Natural killer cell (primary cell): Measurements from ENCODE around the gene MIXL1. TPM values are rescaled to one million over a fixed set of nuclear protein-coding genes. Genes with fewer than 3 reads are reported as not detected.

ENCODE experiments used
- ATAC-seq, 3 donors: fragments of 150-1000 bp in 2 of 3; fragments of 200-7000 bp in 1 of 3; cut with Tn5 transposase; 1 replicate in 1 of 3; 2 replicates in 2 of 3; pipeline ENCODE4 v1.10.0; 2021; ENCODE audit warnings: mild to moderate bottlenecking in 2 of 3, moderate library complexity in 2 of 3
- DNase-seq, 2 donors: peaks; one replicate each; pipeline versions ENCODE4 v3.0.0 to v3.0.0-alpha.2; 2013 to 2021; ENCODE audit warnings: mixed read lengths in 1 of 2
- H3K27ac ChIP-seq: one replicate; pipeline ENCODE4 v1.5.1; 2013; ENCODE audit warnings: mild to moderate bottlenecking, low read length
- H3K27me3 ChIP-seq: one replicate; pipeline ENCODE4 v1.6.1; 2013; ENCODE audit warnings: low read length; ENCODE audit not compliant: control insufficient read depth, insufficient read depth
- H3K36me3 ChIP-seq: one replicate; pipeline ENCODE4 v1.6.1; 2013; ENCODE audit warnings: low read length; ENCODE audit not compliant: control insufficient read depth, insufficient read depth
- H3K4me1 ChIP-seq: one replicate; pipeline ENCODE4 v1.6.1; 2013; ENCODE audit warnings: low read length; ENCODE audit not compliant: control insufficient read depth, insufficient read depth
- H3K4me3 ChIP-seq: one replicate; pipeline ENCODE4 v1.5.1; 2013; ENCODE audit warnings: low read length
- H3K9me3 ChIP-seq: one replicate; pipeline ENCODE4 v1.6.1; 2013; ENCODE audit warnings: low read length; ENCODE audit not compliant: control insufficient read depth, insufficient read depth
- H3K27ac Mint-ChIP-seq, 2 donors: one replicate each; pipeline ENCODE4 v1.8.0; 2022; ENCODE audit warnings: mild to moderate bottlenecking in 2 of 2, mixed read lengths in 2 of 2, moderate library complexity in 1 of 2
- H3K27me3 Mint-ChIP-seq, 2 donors: one replicate each; pipeline ENCODE4 v1.8.0; 2022; ENCODE audit warnings: low read depth in 2 of 2, mixed read lengths in 2 of 2
- H3K36me3 Mint-ChIP-seq: one replicate; pipeline ENCODE4 v1.8.0; 2022; ENCODE audit warnings: mixed read lengths
- H3K4me1 Mint-ChIP-seq, 2 donors: one replicate each; pipeline ENCODE4 v1.8.0; 2022; ENCODE audit warnings: mixed read lengths in 2 of 2
- H3K4me3 Mint-ChIP-seq: one replicate; pipeline ENCODE4 v1.8.0; 2022; ENCODE audit warnings: mild to moderate bottlenecking, moderate library complexity, mixed read lengths
- H3K9me3 Mint-ChIP-seq, 2 donors: one replicate each; pipeline ENCODE4 v1.8.0; 2022; ENCODE audit warnings: mixed read lengths in 2 of 2
- WGBS: methylation state at CpG from one replicate; pipeline ENCODE4 v1.1.7; 2013; ENCODE audit warnings: missing lambda C conversion rate; ENCODE audit not compliant: insufficient coverage; 5-methylcytosine and 5-hydroxymethylcytosine counted together
- intact Hi-C: fragments of 100-400 bp; cut with micrococcal nuclease; formaldehyde crosslinking; loops from one replicate; pipeline ENCODE4 v1.14.2; 2022
- total RNA-seq, 4 donors: library from RNA; stranded (reverse); fragments of 120-200 nt in 1 of 4; gene quantifications; one replicate each; pipeline versions ENCODE4 v1.2.3 to v1.2.4, GENCODE V29; 2013 to 2022
- TF ChIP-seq, protein P1 (sequence below): fragments of 200-600 bp; IDR thresholded peaks from one replicate; pipeline ENCODE4 v1.8.0; 2022; ENCODE audit warnings: antibody characterized with exemption

MIXL1 gene
- total RNA-seq, 3 donors from 2014 or later (not counting 1 experiment from before 2014, with no cell fraction given) = 0.58 TPM; not detected in 2

- H3K36me3 Mint-ChIP-seq = no peaks in the 10 kb centered on the region
- peak overlapping the region; percentile 91 to 92 for H3K27ac Mint-ChIP-seq
- TF ChIP-seq, protein P1, sequence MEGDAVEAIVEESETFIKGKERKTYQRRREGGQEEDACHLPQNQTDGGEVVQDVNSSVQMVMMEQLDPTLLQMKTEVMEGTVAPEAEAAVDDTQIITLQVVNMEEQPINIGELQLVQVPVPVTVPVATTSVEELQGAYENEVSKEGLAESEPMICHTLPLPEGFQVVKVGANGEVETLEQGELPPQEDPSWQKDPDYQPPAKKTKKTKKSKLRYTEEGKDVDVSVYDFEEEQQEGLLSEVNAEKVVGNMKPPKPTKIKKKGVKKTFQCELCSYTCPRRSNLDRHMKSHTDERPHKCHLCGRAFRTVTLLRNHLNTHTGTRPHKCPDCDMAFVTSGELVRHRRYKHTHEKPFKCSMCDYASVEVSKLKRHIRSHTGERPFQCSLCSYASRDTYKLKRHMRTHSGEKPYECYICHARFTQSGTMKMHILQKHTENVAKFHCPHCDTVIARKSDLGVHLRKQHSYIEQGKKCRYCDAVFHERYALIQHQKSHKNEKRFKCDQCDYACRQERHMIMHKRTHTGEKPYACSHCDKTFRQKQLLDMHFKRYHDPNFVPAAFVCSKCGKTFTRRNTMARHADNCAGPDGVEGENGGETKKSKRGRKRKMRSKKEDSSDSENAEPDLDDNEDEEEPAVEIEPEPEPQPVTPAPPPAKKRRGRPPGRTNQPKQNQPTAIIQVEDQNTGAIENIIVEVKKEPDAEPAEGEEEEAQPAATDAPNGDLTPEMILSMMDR = no peak
- Histone ChIP-seq H3K9me3 (no peaks in the 10 kb centered on the region), H3K27me3 (no peaks in the 10 kb centered on the region), H3K36me3 (peaks cover 2% of the 10 kb centered on the region), H3K4me3 (peak overlapping the region; percentile 60), H3K27ac (peak overlapping the region; percentile 61), H3K4me1 (peaks cover 31% of the 10 kb centered on the region)
- ATAC-seq (no peak), DNase-seq (peak in 1 of 2 donors; percentile 14)
- H3K4me3 Mint-ChIP-seq = peak overlapping the region; percentile 98
- no peaks in the 10 kb centered on the region for H3K9me3 Mint-ChIP-seq
- WGBS = 51% methylated on average over 10 of the region's 14 CpGs
- H3K27me3 Mint-ChIP-seq = no peaks in the 10 kb centered on the region
- peaks cover 41 to 46% of the 10 kb centered on the region in 2 donors for H3K4me1 Mint-ChIP-seq
- intact Hi-C loops = loop anchor here (2.0 to 10.0 kb wide), 4 partner anchors 63 to 721 kb away; partner anchors contain the start of genes LIN9 and PARP1
These were observed 38.1 kb upstream of the MIXL1 start for GRCh38 chr1:226185141-226186036.

DNA sequence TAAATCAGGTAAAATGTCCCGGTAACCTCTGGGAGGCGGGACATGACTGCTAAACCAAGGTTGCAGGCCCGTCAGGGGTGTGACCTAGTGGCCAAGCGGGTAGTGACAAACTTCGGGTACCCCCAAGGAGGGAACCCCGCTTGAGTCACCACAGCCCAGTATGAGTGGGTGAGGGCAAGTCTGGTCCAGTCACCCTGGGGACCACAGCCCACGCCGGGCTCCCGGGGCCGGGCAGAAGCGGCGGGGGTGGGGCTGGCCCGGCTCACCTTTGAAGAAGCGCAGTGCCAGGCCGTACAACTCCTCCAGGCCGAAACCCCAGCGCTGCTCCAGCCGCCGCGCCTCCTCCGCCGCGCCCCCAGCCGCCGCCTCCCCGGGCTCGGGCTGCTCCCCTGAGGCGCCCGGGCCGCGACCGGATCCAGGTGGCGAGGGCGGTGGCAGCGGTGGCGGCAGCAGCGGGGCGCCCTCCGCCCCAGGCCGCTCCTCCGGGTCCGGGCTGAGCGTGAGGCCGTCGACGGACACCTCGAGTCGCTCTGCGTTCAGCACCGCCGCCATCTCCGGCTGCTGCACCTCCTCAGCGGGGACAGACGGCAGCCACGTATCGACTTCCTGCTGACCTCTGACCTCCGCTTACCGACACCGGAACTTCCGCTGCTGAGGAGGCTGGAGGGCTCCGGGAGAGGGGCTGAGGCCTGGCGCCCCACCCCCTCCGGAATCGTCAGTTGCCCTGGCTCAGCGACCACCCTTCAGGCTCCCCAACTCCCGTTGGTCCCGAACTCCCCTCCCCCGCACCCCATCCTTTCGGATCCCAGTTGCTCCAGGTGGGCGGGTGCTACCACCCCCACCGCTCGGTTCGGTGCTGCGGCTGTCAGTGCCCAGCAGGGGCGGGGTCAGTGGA, 37.1 kb upstream of the MIXL1 start, which contains the start of gene ACBD3:
TSS of gene ACBD3 (minus strand) at position 618 of the 895 bp plus-strand sequence. CDS start at position 552, 66 bp downstream.
- DNase-seq = peak; percentile 80 to 94
- WGBS = under 1% methylated on average over 75 of the region's 75 CpGs

GRCh38 chr1:226187019-226187322, 36.5 kb upstream of the MIXL1 start:
- peak overlapping the region; percentile 93 for H3K4me3 ChIP-seq
- DNase-seq (no peak), ATAC-seq (no peak)
- H3K27ac Mint-ChIP-seq = peak overlapping the region; percentile 91 to 92
- 9% methylated on average over 10 of the region's 10 CpGs for WGBS
- peaks cover 35 to 37% of the 10 kb centered on the region in 2 donors for H3K4me1 Mint-ChIP-seq
- intact Hi-C loops = loop anchor here (2.0 to 10.0 kb wide), 4 partner anchors 64 to 722 kb away; partner anchors contain the start of genes LIN9 and PARP1
- H3K27me3 ChIP-seq = no peaks in the 10 kb centered on the region
- H3K27ac ChIP-seq = peak overlapping the region; percentile 93
- H3K4me3 Mint-ChIP-seq = peak overlapping the region; percentile 91
- peaks cover 28% of the 10 kb centered on the region for H3K4me1 ChIP-seq
- no peaks in the 10 kb centered on the region for H3K36me3 Mint-ChIP-seq
- H3K9me3 Mint-ChIP-seq = no peaks in the 10 kb centered on the region
- TF ChIP-seq, protein P1 = no peak
- no peaks in the 10 kb centered on the region for H3K27me3 Mint-ChIP-seq
- H3K9me3 ChIP-seq = no peaks in the 10 kb centered on the region
- H3K36me3 ChIP-seq = no peaks in the 10 kb centered on the region

More for the DNA sequence above, 37.1 kb upstream of the MIXL1 start, which contains the start of gene ACBD3:
- Mint-ChIP-seq H3K4me1 (peaks cover 41% of the 10 kb centered on the region in 2 donors), H3K27me3 (no peaks in the 10 kb centered on the region), H3K27ac (peak within 1 kb of the TSS; percentile 91 to 92), H3K4me3 (peak within 1 kb of the TSS; percentile 98), H3K36me3 (no peaks in the 10 kb centered on the region), H3K9me3 (no peaks in the 10 kb centered on the region)
- Histone ChIP-seq H3K36me3 (no peaks in the 10 kb centered on the region), H3K27me3 (no peaks in the 10 kb centered on the region), H3K9me3 (no peaks in the 10 kb centered on the region), H3K4me3 (peak within 1 kb of the TSS; percentile 93), H3K27ac (peak within 1 kb of the TSS; percentile 93), H3K4me1 (peaks cover 31% of the 10 kb centered on the region)
- TF ChIP-seq, protein P1 = no peak
- peak; percentile 92 to 97 (median 97) for ATAC-seq
- intact Hi-C loops = loop anchor here (2.0 to 10.0 kb wide), 4 partner anchors 64 to 722 kb away; partner anchors contain the start of genes LIN9 and PARP1
